GM21529 (cell line): ENCODE measurements around the gene TMEM81.

Experiments
- ATAC-seq: cut with Tn5 transposase; IDR thresholded peaks from one replicate; pipeline ENCODE4 v1.9.1; 2021; ENCODE audit not compliant: unreplicated experiment

Gene TMEM81

DNA sequence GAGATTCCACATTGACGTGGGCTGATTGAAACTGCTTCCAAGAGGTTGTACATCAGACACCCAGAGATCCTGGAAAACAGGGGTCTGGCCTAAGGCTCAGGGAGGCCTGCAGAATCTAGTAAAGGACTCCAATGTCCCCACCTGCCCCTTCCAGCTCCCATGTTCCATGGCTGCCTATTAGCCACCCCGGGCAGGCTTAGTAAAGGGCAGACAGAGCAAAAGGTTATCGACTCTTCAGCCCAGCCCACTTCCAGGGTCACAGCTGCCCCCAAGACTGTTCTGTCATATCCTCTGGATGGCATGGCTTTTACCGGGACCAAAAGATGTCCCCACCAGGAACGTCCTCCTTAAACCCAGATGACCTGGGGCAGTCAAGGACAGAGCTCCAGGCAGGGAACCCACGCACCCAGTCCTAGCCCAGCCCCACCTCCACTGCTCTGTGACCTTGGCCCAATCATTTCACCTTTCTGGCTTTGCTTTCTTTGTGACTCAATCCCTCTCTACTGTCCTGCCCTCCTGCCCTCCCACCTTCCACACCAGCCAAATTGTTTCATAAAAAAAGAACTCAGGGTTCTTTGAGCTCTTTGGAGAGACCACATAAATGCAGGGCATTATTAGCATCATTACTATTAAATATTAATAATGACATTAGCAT lies 46.0 kb downstream of the TMEM81 start:
- no peak for ATAC-seq

GRCh38 chr1:205037539-205037938 lies 46.7 kb downstream of the TMEM81 start:
- ATAC-seq: no peak
